ENCODE results near the gene CD52.
A peak's percentile ranks its signal among the peaks of the same experiment; 100 is the strongest.

CD52 gene

DNA sequence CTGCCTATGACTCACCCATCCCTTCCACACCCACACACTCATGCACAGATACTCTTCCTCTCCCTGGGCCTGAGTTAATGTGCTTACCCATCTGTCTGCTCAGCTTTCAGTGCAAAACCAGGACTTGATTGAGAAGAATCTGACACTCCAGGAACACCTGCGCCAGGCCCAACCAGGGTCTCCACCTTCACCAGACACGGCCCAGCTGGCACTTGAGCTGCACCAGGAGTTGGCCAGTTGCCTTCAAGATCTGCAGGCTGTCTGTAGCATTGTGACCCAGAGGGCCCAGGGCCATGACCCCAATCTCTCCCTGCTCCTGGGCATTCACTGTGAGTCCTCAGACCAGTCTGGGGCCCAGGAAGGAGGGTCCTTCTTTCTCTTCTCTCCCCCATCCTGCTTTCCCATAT lies 41.3 kb upstream of the CD52 start:
- Mint-ChIP-seq H3K36me3 (ENCODE audit: low read depth) (peaks cover 41% of the 10 kb centered on the region), H3K4me1 (peaks cover 36% of the 10 kb centered on the region), H3K9me3 (no peaks in the 10 kb centered on the region), H3K4me3 (peak overlapping the region in 1 of 3 experiments; percentile 17), H3K27me3 (ENCODE audit: low read depth) (no peaks in the 10 kb centered on the region), H3K27ac (peak overlapping the region; percentile 84 to 90 (median 89))
- no peak for TF ChIP-seq CTCF (IDR thresholded peaks at IDR 0.05; ENCODE audit: unreplicated experiment in 3 of 3)

- Mint-ChIP-seq H3K4me1 (peaks cover 42% of the 10 kb centered on the region), H3K27me3 (ENCODE audit: low read depth) (no peaks in the 10 kb centered on the region), H3K4me3 (peak overlapping the region in 1 of 3 experiments; percentile 10), H3K27ac (peak overlapping the region; percentile 48 to 89 (median 81)), H3K9me3 (no peaks in the 10 kb centered on the region), H3K36me3 (ENCODE audit: low read depth) (peaks cover 34% of the 10 kb centered on the region)
- no peak for TF ChIP-seq CTCF (IDR thresholded peaks at IDR 0.05; ENCODE audit: unreplicated experiment in 3 of 3)
These were observed 40.5 kb upstream of the CD52 start for GRCh38 chr1:26277261-26277661.

DNA sequence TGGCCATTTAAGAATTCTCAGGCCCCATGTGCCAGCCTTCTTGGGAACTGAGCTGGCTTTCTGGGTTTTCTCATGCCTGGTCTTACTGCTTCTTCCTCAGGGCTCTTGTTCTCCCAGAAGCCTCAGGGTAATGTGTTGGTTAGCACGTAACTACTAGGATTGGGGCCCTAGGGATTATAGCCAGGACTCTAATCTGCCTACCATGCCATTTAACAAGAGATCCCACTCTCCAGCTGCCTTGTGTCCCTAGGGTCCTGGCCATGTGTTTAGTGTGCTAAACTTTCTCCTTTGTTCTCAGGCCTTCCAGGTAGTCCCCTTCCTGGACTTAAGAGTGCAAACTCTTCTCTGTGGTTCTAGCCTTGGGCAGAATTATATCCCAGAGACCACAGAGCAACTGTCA lies 40.0 kb upstream of the CD52 start:
- Mint-ChIP-seq H3K27me3 (ENCODE audit: low read depth) (peaks cover 1% of the 10 kb centered on the region), H3K27ac (peak overlapping the region; percentile 79 to 89 (median 81)), H3K36me3 (ENCODE audit: low read depth) (peaks cover 31% of the 10 kb centered on the region), H3K4me3 (no peak overlapping the region), H3K4me1 (peaks cover 45% of the 10 kb centered on the region), H3K9me3 (no peaks in the 10 kb centered on the region)
- TF ChIP-seq CTCF (IDR thresholded peaks at IDR 0.05; ENCODE audit: unreplicated experiment in 3 of 3): no peak

DNA sequence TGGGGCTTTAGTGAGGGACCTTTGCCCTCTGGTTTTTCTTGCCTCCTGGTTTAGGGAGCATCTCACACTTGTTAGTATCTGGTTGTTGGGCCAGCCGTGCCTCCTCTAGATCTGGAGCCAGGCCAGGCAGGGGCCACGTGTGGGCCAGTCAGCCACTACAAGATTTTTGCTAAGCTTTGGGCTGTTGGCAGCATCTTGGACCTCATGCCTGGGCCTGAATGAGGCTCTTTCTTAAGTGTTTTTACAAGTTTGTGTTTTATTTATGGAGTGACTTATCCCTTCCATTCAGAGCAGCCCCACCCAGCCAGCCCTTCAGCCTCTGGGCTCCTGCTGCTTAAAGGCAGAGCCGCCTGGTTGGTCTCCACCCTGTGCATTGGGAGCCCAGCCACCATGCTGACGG lies 39.5 kb upstream of the CD52 start:
- Mint-ChIP-seq H3K27ac (peak overlapping the region; percentile 79 to 89 (median 81)), H3K27me3 (ENCODE audit: low read depth) (peaks cover 5% of the 10 kb centered on the region), H3K36me3 (ENCODE audit: low read depth) (peaks cover 28% of the 10 kb centered on the region), H3K9me3 (no peaks in the 10 kb centered on the region), H3K4me1 (peaks cover 51% of the 10 kb centered on the region), H3K4me3 (peak overlapping the region; percentile 26 to 55 (median 52))
- TF ChIP-seq CTCF (IDR thresholded peaks at IDR 0.05; ENCODE audit: unreplicated experiment in 3 of 3): no peak

- Mint-ChIP-seq H3K27me3 (ENCODE audit: low read depth) (peaks cover 5% of the 10 kb centered on the region), H3K9me3 (no peaks in the 10 kb centered on the region), H3K4me1 (peaks cover 56% of the 10 kb centered on the region), H3K27ac (peak overlapping the region; percentile 79 to 87 (median 81)), H3K4me3 (peak overlapping the region; percentile 91 to 93 (median 93)), H3K36me3 (ENCODE audit: low read depth) (peaks cover 27% of the 10 kb centered on the region)
- no peak for TF ChIP-seq CTCF (IDR thresholded peaks at IDR 0.05; ENCODE audit: unreplicated experiment in 3 of 3)
These were observed 38.9 kb upstream of the CD52 start for GRCh38 chr1:26278724-26279455.
